Subcutaneous adipose tissue (tissue), 4 donors: ENCODE measurements around the gene MSANTD3. TPM values are rescaled to one million over a fixed set of nuclear protein-coding genes. Genes with fewer than 3 reads are reported as not detected.

Source experiments
- CTCF ChIP-seq: fragments of 450-650 bp; IDR thresholded peaks from one replicate; pipeline ENCODE4 v1.5.1; 2016; ENCODE audit warnings: low read depth, mild to moderate bottlenecking, control low read depth, antibody characterized with exemption, moderate library complexity
- total RNA-seq, 4 donors: library from RNA; depleted of rRNA; stranded (reverse); fragments of >200 nt; gene quantifications; one replicate each; pipeline ENCODE4 v1.1.0, GENCODE V29; 2016

MSANTD3 gene
- total RNA-seq, 4 donors from 2014 or later, result 9.0 to 17.4 (median 14.7) TPM

GRCh38 chr9:100485196-100485595, 58.3 kb downstream of the MSANTD3 start:
- no peak for TF ChIP-seq CTCF

- TF ChIP-seq CTCF, result no peak
Observed at GRCh38 chr9:100486479-100487176, 59.7 kb downstream of the MSANTD3 start.

GRCh38 chr9:100488177-100488576, 61.2 kb downstream of the MSANTD3 start:
- no peak for TF ChIP-seq CTCF

- TF ChIP-seq CTCF, result no peak
Observed at GRCh38 chr9:100489836-100490235, 62.9 kb downstream of the MSANTD3 start.

- TF ChIP-seq CTCF, result no peak
Observed at GRCh38 chr9:100492952-100493351, 66.0 kb downstream of the MSANTD3 start.

- no peak for TF ChIP-seq CTCF
Observed at GRCh38 chr9:100498592-100498991, 71.6 kb downstream of the MSANTD3 start.

GRCh38 chr9:100499460-100499859, 72.5 kb downstream of the MSANTD3 start:
- TF ChIP-seq CTCF, result no peak
